Cerebellar nuclear complex (tissue), 1 donor: ENCODE measurements around the gene NAT16.
A peak's percentile ranks its signal among the peaks of the same experiment; 100 is the strongest.
"Not testable (repeated sequence)": the region's sequence is repeated elsewhere in the genome, so short reads cannot be mapped to it uniquely, and the experiment has no call there.

ENCODE experiments used
- DNase-seq, 2 experiments: peaks; one replicate each; lab custom pipeline; 2025; lab: John Stamatoyannopoulos, UW

The NAT16 gene

GRCh38 chr7:101180130-101180755 is at the start of gene NAT16:
NAT16 (minus strand) TSS chr7:101180293; CDS start chr7:101174807, 5,486 bp downstream.
- DNase-seq = no peak

DNA sequence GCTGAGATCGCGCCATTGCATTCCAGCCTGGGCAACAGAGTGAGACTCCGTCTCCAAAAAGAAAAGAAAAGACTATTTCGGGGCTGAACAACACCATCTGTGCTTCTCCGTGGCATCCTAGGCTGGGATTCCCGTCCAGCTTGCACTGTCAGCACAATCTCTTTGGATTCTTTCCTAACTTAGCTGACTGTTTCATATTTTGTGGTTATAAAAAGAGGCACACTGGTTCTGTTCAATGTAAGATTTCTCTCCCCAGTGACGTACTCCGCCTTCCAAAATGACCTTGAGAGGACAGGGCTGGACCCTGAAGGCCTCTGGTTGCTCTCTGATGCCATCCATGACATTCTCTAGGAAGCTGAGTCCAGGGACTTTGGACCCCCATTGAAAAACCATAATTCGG is 46.6 kb upstream of the NAT16 start:
- DNase-seq = no peak

GRCh38 chr7:101225650-101226049 is 45.6 kb upstream of the NAT16 start:
- no peak for DNase-seq

GRCh38 chr7:101223528-101223927 is 43.4 kb upstream of the NAT16 start:
- no peak for DNase-seq

GRCh38 chr7:101222275-101222830 is 42.3 kb upstream of the NAT16 start:
- no peak for DNase-seq

GRCh38 chr7:101220295-101220694 is 40.2 kb upstream of the NAT16 start:
- no peak for DNase-seq

- no peak for DNase-seq
Measured at GRCh38 chr7:101218236-101219125, 38.4 kb upstream of the NAT16 start.

DNA sequence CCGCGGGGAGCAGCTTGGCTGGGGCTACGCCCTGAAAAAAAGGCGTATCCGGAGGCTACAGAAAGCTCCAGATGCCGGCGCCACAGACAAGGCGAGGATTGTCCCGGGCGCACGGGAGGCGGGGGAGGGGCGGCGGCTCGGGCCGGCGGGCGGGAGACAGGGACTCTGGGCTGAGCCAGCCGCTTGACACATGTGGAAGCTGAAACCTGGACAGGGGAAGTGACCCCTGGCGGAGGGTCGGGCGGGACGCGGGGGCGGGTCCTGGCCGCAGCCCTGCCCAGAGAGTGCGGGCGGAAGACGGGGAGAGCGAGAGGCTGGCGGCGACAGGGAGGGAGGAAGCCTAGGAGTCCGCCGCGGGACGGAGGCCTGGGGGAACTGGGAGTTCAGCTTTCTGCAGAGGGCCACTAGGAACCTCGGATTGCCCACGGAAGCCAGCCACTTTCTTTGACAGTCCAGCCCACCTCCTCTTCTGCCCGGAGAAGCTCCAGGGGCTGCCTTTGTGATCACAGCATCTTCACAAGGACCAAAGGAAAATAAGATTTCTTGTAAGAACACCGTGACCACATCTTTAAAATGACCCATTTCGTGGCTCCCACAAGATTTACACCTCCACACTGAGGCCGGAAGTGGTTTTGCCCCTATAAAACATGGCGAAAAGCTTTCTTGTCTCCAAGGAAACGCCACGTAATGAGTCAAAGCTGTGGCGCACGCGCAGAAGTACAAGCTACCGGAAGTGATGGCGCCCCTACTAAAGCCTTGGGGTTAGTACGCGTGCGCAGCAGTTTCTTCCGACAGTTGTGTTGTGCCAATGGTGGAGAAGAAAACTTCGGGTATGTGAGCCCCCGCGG is 37.5 kb upstream of the NAT16 start, which contains the start of the genes PLOD3 and ZNHIT1:
Gene PLOD3 (minus strand): TSS at position 194 of the 848 bp plus-strand sequence. CDS start 307 bp downstream, outside the sequence.
Gene ZNHIT1 (plus strand): TSS at position 778 of the 848 bp plus-strand sequence. CDS start 31 bp downstream, at position 809.
- DNase-seq = peak; percentile 56 to 90

- no peak for DNase-seq
Measured at GRCh38 chr7:101216860-101217387, 36.8 kb upstream of the NAT16 start.

DNA sequence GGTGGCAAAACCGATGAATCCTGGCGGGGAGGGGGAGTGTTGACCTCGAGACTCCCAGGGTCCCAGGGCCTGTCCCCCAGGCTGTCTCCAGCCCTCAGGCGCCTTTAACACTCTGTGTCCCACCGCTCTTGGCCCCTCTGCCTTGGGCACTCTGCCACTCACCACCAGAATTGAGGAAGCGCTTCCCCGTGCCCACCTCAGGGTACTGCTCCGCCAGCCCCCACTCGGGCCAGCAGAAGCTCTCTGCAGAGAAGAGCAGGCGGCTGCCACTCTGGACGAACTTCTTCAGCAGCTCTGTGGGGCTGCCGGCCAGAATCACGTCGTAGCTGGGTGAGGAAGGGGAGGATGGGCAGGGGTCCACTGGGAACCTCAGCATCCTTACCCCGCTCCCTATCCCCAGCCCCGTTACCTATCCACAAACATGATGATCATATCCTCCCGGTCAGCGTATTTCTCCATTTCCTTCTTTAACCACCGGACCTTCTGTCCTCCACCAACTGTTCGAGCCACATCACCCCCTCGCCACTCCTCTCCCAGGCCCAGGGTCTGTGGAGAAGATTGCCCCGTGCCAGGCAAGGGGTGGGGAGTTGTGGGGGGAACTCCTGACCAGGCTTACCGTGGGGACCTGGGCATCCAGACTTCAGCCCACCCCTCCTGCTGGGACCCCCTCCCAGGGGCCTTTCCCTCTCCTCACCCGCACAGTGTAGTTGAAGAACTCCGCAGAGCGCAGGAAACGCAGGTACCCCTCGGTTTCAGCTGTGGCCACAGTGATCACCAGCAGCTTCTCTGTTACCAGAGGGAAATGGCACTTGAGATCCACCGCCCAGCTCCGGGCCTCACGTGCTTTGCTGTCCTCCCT is 36.1 kb upstream of the NAT16 start:
- DNase-seq = no peak

DNA sequence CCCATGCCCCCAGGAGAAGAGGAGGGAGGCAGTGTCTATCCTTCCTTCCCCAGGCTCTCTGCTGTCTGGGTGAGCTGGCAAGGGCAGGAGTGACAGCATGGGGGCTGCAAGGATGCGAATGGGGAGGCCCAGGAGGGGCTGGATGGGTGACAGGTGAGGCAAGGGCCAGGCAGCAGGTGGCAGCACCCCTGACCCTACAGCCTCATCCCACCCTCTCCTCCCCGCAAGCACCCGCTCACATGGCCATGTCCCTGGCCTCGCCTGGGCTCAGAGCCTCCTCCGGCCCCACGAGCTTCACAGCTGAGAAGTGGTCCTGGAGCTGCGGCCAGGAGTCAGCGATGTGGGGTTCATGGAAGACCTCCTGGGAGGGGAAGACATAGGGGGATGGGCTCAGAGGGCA is 31.9 kb upstream of the NAT16 start:
- no peak for DNase-seq

GRCh38 chr7:101211501-101211900 is 31.4 kb upstream of the NAT16 start:
- no peak for DNase-seq

GRCh38 chr7:101210143-101210542 is 30.1 kb upstream of the NAT16 start:
- DNase-seq = no peak

- DNase-seq = no peak
Measured at GRCh38 chr7:101208794-101209193, 28.7 kb upstream of the NAT16 start.

GRCh38 chr7:101207459-101207858 is 27.4 kb upstream of the NAT16 start:
- no peak for DNase-seq

DNA sequence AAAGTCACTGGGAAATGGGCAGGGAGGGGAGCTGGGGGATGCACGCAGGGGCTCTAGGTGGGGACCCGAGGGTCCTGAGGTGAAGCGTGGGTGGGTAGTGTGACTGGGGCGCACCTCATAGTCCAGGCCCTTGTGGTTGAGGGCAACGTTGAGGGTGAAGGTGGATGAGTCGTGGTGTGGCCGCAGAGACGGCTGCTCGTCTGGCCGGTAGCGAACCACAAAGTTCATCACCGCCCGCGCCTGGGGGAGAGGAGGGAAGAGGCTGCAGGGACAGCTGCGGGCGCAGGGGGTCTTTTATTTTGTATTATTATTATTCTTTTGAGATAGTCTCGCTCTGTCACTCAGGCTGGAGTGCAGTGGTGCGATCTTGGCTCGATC is 26.6 kb upstream of the NAT16 start:
- DNase-seq = no peak

DNA sequence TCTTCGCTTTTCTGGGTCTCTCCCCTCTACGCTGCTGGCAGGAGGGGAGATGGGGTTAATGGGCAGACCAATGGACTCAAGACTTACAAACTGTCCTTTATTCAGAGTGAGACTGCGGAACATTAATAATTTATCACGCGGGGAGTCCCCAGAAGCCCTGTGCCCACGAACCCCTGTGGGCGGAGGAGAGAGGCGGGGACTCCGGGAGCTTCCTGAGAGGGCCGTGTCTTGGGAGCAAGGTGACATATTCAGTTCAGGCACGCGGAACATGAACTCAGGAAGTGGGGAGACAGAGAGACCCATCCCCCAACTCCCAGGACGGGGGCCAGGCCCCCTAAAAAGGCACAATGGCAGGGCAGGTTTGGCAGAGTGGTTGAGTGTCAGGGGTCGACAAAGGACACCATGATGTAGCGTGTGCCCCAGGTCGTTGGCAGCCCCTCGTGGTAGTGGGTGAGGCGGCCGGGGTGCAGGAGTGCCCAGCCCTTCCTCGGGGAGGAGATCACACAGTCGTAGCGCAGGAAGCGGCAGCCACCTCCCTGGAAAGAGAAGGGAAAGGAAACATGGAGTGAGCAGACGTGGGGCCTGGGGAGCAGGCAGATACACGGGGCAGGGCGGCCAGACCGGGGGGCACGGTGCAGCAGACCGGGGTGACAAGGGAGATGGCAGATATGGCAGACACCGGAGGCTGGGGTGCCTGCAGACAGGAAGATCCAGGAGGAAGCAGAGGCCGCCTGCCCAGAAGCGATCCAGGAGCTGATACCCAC is 26.0 kb upstream of the NAT16 start:
- DNase-seq = no peak

- DNase-seq = not testable (repeated sequence)
Measured at GRCh38 chr7:101203740-101204738, 23.9 kb upstream of the NAT16 start.

DNA sequence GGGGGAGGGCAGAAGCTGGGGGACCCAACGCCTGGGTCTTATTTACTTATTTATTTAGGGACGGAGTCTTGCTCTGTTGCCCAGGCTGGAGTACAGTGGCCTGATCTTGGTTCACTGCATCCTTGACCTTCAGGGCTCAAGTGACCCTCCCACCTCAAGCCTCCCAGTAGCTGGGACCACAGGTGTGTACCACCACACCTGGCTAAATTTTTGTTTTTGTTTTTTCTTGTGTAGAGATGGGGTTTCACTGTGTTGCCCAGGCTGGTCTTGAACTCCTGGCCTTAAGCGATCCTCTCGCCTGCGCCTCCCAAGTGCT is 22.5 kb upstream of the NAT16 start:
- DNase-seq = no peak
